ENCODE results near the gene TBX10.
"Not testable (repeated sequence)": the region's sequence is repeated elsewhere in the genome, so short reads cannot be mapped to it uniquely, and the experiment has no call there.

DNA sequence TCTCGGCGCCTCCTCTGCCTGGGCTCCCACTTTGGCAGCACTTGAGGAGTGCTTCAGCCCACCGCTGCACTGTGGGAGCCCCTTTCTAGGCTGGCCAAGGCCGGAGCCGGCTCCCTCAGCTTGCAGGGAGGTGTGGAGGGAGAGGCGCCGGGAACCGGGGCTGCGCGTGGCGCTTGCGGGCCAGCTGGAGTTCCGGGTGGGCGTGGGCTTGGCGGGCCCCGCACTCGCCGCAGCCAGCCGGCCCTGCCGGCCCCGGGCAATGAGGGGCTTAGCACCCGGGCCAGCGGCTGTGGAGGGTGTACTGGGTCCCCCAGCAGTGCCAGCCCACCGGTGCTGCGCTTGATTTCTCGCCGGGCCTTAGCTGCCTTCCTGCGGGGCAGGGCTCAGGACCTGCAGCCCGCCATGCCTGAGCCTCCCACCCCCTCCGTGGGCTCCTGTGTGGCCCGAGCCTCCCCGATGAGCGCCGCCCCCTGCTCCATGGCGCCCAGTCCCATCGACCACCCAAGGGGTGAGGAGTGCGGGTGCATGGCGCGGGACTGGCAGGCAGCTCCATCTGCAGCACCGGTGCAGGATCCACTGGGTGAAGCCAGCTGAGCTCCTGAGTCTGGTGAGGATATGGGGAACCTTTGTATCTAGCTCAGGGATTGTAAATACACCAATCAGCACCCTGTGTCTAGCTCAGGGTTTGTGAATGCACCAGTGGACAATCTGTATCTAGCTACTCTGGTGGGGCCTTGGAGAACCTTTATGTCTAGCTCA, 20.5 kb downstream of the TBX10 start:
- not testable (repeated sequence) for TF ChIP-seq MAFK (IDR thresholded peaks at IDR 0.05; ENCODE audit: low read depth, low read length); GABPA (IDR thresholded peaks at IDR 0.05; ENCODE audit: borderline replicate concordance, insufficient read depth, low read length); EZH2 (IDR thresholded peaks at IDR 0.05; ENCODE audit: low read depth, low read length, severe bottlenecking); POLR2A (IDR thresholded peaks at IDR 0.05; ENCODE audit: control extremely low read depth in 1 of 2, low read depth in 2 of 2, low read length in 2 of 2); POLR2AphosphoS5 (IDR thresholded peaks at IDR 0.05; ENCODE audit: low read depth, low read length); BACH1 (IDR thresholded peaks at IDR 0.05; ENCODE audit: low read length); CEBPB (IDR thresholded peaks at IDR 0.05; ENCODE audit: low read depth, low read length); RAD21 (IDR thresholded peaks at IDR 0.05 in 1 of 2, conservative IDR thresholded peaks at IDR 0.05 in 1 of 2; ENCODE audit: low read depth in 2 of 2, low read length in 2 of 2); YY1 (IDR thresholded peaks at IDR 0.05; ENCODE audit: low read depth, low read length); JUN (IDR thresholded peaks at IDR 0.05; ENCODE audit: low read depth, low read length); EP300 (IDR thresholded peaks at IDR 0.05; ENCODE audit: borderline replicate concordance in 1 of 2, low read depth in 2 of 2, low read length in 2 of 2); RFX5 (IDR thresholded peaks at IDR 0.05; ENCODE audit: borderline replicate concordance, low read depth, low read length)
- TF ChIP-seq, protein P1, sequence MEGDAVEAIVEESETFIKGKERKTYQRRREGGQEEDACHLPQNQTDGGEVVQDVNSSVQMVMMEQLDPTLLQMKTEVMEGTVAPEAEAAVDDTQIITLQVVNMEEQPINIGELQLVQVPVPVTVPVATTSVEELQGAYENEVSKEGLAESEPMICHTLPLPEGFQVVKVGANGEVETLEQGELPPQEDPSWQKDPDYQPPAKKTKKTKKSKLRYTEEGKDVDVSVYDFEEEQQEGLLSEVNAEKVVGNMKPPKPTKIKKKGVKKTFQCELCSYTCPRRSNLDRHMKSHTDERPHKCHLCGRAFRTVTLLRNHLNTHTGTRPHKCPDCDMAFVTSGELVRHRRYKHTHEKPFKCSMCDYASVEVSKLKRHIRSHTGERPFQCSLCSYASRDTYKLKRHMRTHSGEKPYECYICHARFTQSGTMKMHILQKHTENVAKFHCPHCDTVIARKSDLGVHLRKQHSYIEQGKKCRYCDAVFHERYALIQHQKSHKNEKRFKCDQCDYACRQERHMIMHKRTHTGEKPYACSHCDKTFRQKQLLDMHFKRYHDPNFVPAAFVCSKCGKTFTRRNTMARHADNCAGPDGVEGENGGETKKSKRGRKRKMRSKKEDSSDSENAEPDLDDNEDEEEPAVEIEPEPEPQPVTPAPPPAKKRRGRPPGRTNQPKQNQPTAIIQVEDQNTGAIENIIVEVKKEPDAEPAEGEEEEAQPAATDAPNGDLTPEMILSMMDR (IDR thresholded peaks at IDR 0.05; ENCODE audit: control extremely low read depth in 1 of 3, insufficient read depth in 1 of 3, low read depth in 1 of 3, low read length in 3 of 3): not testable (repeated sequence)
- TF ChIP-seq, protein P2, sequence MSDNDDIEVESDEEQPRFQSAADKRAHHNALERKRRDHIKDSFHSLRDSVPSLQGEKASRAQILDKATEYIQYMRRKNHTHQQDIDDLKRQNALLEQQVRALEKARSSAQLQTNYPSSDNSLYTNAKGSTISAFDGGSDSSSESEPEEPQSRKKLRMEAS (IDR thresholded peaks at IDR 0.05): not testable (repeated sequence)
